ENCODE data around the gene ACAN.
"Not testable (repeated sequence)": the region's sequence is repeated elsewhere in the genome, so short reads cannot be mapped to it uniquely, and the experiment has no call there.

Gene ACAN

GRCh38 chr15:88904624-88905327, 101.5 kb downstream of the ACAN start:
- peak; percentile 90 for DNase-seq

GRCh38 chr15:88905576-88905975, 102.3 kb downstream of the ACAN start:
- DNase-seq: no peak

GRCh38 chr15:88906130-88906529, 102.9 kb downstream of the ACAN start:
- DNase-seq: no peak

- DNase-seq: no peak
Measured at GRCh38 chr15:88906551-88906950, 103.3 kb downstream of the ACAN start.

- no peak for DNase-seq
Measured at GRCh38 chr15:88907111-88907510, 103.9 kb downstream of the ACAN start.

GRCh38 chr15:88908123-88908522, 104.9 kb downstream of the ACAN start:
- no peak for DNase-seq

- DNase-seq: no peak
Measured at GRCh38 chr15:88908697-88909621, 105.7 kb downstream of the ACAN start.

GRCh38 chr15:88909956-88910831, 107.0 kb downstream of the ACAN start:
- DNase-seq: no peak

GRCh38 chr15:88911766-88912118, 108.5 kb downstream of the ACAN start:
- DNase-seq: no peak

GRCh38 chr15:88912500-88912921, 109.3 kb downstream of the ACAN start:
- DNase-seq: no peak

GRCh38 chr15:88913017-88913849, 110.0 kb downstream of the ACAN start, which contains the start of gene MFGE8:
MFGE8 (minus strand) TSS chr15:88913379; CDS start chr15:88913319, 60 bp downstream.
- DNase-seq: peak; percentile 46

- no peak for DNase-seq
Measured at GRCh38 chr15:88913850-88914169, 110.6 kb downstream of the ACAN start.

- no peak for DNase-seq
Measured at GRCh38 chr15:88915354-88915753, 112.1 kb downstream of the ACAN start.

- no peak for DNase-seq
Measured at GRCh38 chr15:88917760-88918159, 114.5 kb downstream of the ACAN start.

- no peak for DNase-seq
Measured at GRCh38 chr15:88918738-88919137, 115.5 kb downstream of the ACAN start.

- no peak for DNase-seq
Measured at GRCh38 chr15:88920186-88920891, 117.1 kb downstream of the ACAN start.

GRCh38 chr15:88920892-88921435, 117.7 kb downstream of the ACAN start:
- not testable (repeated sequence) for DNase-seq
